ENCODE measurements around the gene SLC44A1. TPM values are rescaled to one million over a fixed set of nuclear protein-coding genes. Genes with fewer than 3 reads are reported as not detected.

SLC44A1 gene
- total and polyA plus RNA-seq, 2 of the 13 experiments (the other 11 are each of a cell fraction or from before 2014, with no cell fraction given), result 21.4 to 40.8 TPM

GRCh38 chr9:105295986-105296385, 51.5 kb downstream of the SLC44A1 start:
- no peak overlapping the region for H3K4me2 ChIP-seq (ENCODE audit: low read depth, low read length)
- no peak for DNase-seq (ENCODE audit: low spot score)
- intact Hi-C loops (cut with micrococcal nuclease; ENCODE audit: unreplicated experiment) (no loop called here), in situ Hi-C loops (cut with HindIII; ENCODE audit: extremely low pct_ligation_motif_present, low pct_unique_long_range_greater_than_20kb) (no loop called here)
- no peaks in the 10 kb centered on the region for H3K9me3 ChIP-seq (ENCODE audit: low read length)
- CTCF ChIA-PET (ENCODE audit: low intra/inter-chr PET ratio, low total read pairs), result no interaction called here
- H3K9ac ChIP-seq (ENCODE audit: insufficient read depth, low read depth, low read length), result no peak overlapping the region
- H3K79me2 ChIP-seq (ENCODE audit: insufficient read depth, low read length), result peaks cover 48% of the 10 kb centered on the region
- no peaks in the 10 kb centered on the region for H3K27me3 ChIP-seq (ENCODE audit: control insufficient read depth in 1 of 2, insufficient read depth in 2 of 2, low read length in 2 of 2)
- H3K27ac ChIP-seq (ENCODE audit: extremely low read length, insufficient read depth, low read length), result peak overlapping the region; percentile 50
- H2AFZ ChIP-seq (ENCODE audit: low read length), result no peak overlapping the region
- no peak for ATAC-seq
- BruUV-seq (replicated peaks), result no TSS peak
- H3K4me1 ChIP-seq (ENCODE audit: insufficient read depth, low read length), result peaks cover 73% of the 10 kb centered on the region
- H3K36me3 ChIP-seq (replicated peaks in 1 of 2; ENCODE audit: control insufficient read depth in 1 of 2, insufficient read depth in 2 of 2, low read length in 2 of 2), result peaks cover 8 to 18% of the 10 kb centered on the region in 2 experiments; a peak in 4 of 5 replicates
- no peaks in the 10 kb centered on the region for H4K20me1 ChIP-seq (ENCODE audit: insufficient read depth, low read length)
- no peak overlapping the region for H3K4me3 ChIP-seq (replicated peaks in 1 of 3; ENCODE audit: insufficient read depth in 1 of 3, low read depth in 2 of 3, low read length in 3 of 3)
- 94% methylated on average over 4 of the region's 4 CpGs for WGBS (ENCODE audit: low lambda C conversion rate)
- no peak for FAIRE-seq
- TF ChIP-seq IRX3 (CRISPR knock-in tag; IDR thresholded peaks at IDR 0.05; ENCODE audit: borderline replicate concordance, low read depth) (no peak), ELF3 (CRISPR knock-in tag; IDR thresholded peaks at IDR 0.05) (no peak), ZNF788 (CRISPR knock-in tag; IDR thresholded peaks at IDR 0.05; ENCODE audit: borderline replicate concordance) (no peak), KMT2B (CRISPR knock-in tag; IDR thresholded peaks at IDR 0.05) (no peak), ZNF839 (CRISPR knock-in tag; IDR thresholded peaks at IDR 0.05; ENCODE audit: borderline replicate concordance) (no peak), GZF1 (CRISPR knock-in tag; IDR thresholded peaks at IDR 0.05) (no peak), KDM4B (CRISPR knock-in tag; IDR thresholded peaks at IDR 0.05) (no peak), PCBP2 (optimal IDR thresholded peaks at IDR 0.05; ENCODE audit: low read depth, low read length, poor library complexity, severe bottlenecking) (no peak), PRPF4 (IDR thresholded peaks at IDR 0.05; ENCODE audit: low read depth, low read length, poor library complexity, severe bottlenecking) (no peak), ZNF710 (CRISPR knock-in tag; IDR thresholded peaks at IDR 0.05; ENCODE audit: borderline replicate concordance) (no peak), FOSL2 (CRISPR knock-in tag; IDR thresholded peaks at IDR 0.05) (no peak), DDIT3 (CRISPR knock-in tag; IDR thresholded peaks at IDR 0.05) (no peak), ZBTB1 (CRISPR knock-in tag; IDR thresholded peaks at IDR 0.05; ENCODE audit: borderline replicate concordance) (no peak)
- POLR2A ChIA-PET, result interaction anchor here (2.0 kb wide), 1 partner anchor 23 kb away, joined by 15 read pairs; no protein-coding TSS in a partner anchor
